GM19035 (cell line): ENCODE measurements around the gene PTER.

Experiments
- ATAC-seq: cut with Tn5 transposase; IDR thresholded peaks from one replicate; pipeline ENCODE4 v1.9.1; 2021; ENCODE audit not compliant: unreplicated experiment

Gene PTER

GRCh38 chr10:16536155-16536554, 99.3 kb downstream of the PTER start:
- ATAC-seq, result no peak

- no peak for ATAC-seq
Observed at GRCh38 chr10:16544099-16544498, 107.3 kb downstream of the PTER start.

DNA sequence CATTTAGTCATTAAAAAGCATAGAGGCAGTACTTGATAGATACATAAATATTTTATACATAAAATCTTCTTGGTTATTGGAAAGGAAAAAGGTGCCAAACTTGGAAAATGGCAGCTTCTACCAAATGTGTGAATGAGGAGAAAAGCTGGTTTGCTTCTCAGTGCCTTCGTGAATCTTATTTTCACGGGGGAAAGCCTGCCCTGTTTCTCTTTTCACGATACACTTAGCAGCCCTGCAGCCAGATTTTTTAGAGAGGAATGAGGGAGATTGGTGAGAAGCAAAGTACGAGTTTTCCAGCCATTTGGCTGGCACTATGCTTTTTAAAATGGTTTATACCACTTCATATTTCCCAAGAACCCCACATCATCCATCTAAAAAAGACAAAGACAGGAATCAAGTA, 107.8 kb downstream of the PTER start:
- ATAC-seq, result no peak

- ATAC-seq, result peak; percentile 58
Observed at GRCh38 chr10:16545116-16545736, 108.4 kb downstream of the PTER start.

- ATAC-seq, result no peak
Observed at GRCh38 chr10:16547973-16548372, 111.2 kb downstream of the PTER start.

GRCh38 chr10:16559236-16559773, 122.5 kb downstream of the PTER start:
- ATAC-seq, result no peak

- ATAC-seq, result no peak
Observed at GRCh38 chr10:16562891-16563290, 126.1 kb downstream of the PTER start.
